ENCODE data around the gene FOXK1.
"Not testable (repeated sequence)": the region's sequence is repeated elsewhere in the genome, so short reads cannot be mapped to it uniquely, and the experiment has no call there.

Gene FOXK1

DNA sequence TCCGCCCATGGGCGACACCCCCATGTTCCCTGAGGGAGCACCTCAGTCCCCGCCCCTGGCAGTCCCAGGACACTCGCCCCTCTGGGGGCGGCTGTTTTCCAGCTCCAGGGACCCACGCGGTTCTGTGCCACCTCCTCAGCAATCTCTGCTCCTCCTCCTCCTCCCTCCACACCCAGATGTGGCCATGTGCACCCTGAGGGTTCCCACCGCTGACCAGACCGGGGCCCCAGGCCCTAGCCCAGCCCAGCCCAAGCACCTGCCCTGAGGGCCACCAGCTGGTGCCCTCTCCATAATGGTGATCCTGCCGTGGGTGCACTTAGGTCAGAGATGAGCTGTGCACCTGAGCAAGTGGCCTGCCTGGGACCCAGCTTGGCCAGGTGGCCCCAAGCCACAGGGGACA is 118.4 kb downstream of the FOXK1 start:
- no peak for DNase-seq

DNA sequence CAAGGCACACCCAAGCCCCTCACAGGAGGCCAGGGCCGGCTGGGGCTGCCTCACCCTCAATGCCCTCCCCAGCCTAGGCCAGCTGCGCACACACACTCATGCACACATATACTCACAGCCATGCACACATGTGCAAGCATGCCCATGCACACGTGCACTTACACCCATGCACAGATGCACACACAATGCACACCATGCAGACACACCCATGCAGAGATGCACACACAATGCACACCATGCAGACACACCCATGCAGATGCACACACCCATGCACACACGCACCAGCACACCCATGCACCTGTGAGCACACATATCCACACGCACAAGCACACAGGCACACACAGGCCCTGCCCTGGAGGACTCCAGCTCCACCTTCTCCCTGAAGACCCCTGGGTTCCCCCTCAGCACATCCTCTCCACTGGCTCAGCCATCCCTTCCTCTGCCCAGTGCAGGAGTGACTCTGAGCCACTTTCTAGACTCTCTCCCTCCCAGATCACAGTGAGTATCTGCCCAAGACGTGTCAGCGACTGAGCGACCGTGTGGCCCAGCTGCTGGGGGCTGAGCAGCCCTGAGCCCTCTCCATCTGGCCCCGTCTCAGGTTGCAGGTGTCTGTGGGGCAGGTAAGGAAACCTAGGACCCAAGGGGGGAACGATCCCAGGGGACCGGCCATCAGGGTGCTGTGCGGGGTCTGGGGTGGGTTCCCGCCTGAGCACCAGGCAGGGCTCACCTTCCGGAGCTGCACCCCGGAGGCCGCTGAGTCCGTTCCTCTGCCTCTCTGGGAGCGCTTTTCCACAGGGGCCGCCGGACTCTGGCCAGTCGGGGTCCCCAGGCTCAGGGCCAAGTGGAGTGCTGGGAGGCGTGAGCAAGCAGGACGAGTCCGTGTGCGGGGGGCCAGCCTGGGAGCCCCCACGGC is 119.1 kb downstream of the FOXK1 start:
- no peak for DNase-seq

DNA sequence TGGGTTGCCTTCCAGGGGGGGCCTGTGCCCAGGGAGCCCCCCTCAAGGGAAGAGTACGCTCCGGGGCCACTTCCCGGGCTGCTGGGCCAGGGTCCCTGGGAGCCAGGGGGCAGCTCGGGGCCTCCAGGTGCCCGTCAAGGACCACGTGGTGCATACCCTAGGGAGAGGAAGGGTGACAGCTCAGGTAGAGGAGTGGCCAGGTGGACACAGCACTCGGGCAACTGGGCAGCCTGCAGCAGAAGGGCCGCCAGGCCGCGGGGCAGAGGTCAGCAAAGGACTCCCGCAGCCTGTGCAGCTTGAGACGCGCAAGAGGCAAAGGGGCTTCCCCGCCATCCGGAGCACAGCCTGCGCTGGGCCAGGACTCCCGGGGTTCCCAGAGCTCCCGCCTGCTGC is 119.7 kb downstream of the FOXK1 start:
- no peak for DNase-seq

DNA sequence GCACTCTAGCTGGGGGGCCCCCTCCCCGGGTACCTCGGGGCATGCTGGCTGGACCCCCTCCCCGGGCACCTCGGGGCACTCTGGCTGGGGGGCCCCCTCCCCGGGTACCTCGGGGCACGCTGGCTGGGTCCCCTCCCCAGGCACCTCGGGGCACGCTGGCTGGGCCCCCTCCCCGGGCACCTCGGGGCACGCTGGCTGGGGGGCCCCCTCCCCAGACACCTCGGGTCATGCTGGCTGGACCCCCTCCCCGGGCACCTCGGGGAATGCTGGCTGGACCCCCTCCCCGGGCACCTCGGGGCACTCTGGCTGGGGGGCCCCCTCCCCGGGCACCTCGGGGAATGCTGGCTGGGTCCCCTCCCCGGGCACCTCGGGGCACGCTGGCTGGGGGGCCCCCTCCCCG is 120.5 kb downstream of the FOXK1 start:
- DNase-seq: not testable (repeated sequence)

DNA sequence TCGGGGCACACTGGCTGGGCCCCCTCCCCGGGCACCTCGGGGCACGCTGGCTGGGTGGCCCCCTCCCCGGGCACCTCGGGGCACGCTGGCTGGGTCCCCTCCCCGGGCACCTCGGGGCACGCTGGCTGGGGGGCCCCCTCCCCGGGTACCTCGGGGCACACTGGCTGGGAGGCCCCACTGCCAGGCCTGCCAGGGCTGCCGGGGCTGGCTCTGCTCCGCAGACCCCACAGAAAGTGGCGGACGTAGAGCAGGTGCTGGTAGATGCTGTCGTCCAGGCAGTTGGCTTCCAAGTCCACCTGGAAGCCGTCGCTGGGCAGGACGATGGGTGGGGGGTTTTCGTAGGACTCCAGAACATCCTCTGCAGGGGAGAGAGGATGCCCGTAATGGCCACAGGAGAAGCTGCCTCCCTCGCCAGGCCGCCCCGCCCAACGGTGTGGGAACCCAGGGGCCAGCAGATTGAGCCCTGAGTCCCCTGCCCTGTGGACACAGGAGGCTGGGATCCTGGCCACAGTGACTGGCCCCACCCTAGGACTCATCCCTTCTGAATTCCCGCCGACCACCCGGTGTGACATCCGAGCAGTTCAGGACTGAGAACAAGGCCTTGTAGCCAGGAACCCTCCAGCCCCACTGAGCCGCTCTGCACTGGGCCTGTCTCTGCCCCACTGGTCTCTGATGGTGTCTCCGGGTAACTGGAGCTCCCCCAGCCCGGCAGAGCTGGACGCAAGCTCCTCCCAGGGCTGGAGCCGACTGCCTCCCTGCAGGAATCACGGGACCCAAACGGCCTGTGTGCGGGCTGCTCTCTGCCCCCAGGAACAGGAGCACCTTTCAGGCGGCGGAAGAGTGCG is 121.5 kb downstream of the FOXK1 start:
- DNase-seq: no peak

DNA sequence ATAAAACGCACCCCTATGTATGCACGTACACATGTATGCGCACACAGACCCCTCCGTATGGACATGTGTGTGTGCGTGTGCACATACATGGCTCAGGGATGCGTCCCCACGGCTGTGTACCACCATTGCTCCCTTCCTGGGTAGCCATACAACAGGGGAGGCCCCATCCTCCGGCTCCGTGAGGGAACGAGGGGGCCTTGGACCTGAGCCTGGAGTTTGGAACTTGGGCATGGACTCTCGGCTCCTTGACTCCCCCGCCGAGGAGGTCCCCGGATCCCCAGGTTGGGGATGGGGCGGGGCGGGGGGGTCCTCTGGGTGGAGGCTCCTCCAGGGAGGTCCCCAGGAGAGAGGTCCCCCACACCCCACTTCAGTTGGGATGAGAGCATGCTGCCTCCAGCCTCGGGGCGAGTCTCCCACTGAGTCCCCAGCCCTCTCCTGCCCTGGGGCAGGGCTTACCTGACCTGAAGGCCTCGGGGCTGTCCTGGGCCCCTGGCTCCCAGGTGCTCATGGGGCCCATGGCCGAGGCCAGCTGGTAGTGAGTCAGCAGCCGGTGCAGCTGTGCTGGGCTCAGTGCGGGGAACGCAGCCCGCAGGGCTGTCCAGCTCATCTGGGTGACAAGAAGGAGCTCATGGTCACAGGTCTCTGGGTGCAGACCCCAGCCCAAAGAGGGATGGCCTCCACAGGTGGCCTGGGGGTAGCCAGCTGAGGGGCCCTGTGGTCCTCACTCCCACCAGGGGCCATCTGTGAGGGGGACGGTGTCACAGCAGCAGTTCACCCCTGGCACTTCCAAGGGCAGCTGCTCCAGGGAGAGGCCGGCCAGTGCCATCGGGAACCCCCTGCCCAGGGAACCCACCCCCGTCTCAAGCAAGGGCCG is 123.3 kb downstream of the FOXK1 start:
- DNase-seq: no peak

DNA sequence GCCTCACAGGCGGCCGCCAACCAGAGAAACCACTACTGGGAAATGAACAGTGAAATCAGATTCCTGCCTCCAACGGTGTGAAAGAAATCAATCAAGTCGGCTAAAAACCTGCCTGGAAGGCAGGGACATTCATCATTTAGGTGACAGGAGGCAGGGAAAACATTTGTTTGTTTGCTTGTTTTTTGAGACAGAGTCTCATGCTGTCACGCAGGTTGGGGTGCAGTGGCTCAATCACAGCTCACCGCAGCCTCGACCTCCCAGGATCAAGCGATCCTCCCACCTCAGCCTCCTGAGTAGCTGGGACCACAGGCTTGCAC is 123.8 kb downstream of the FOXK1 start:
- no peak for DNase-seq

DNA sequence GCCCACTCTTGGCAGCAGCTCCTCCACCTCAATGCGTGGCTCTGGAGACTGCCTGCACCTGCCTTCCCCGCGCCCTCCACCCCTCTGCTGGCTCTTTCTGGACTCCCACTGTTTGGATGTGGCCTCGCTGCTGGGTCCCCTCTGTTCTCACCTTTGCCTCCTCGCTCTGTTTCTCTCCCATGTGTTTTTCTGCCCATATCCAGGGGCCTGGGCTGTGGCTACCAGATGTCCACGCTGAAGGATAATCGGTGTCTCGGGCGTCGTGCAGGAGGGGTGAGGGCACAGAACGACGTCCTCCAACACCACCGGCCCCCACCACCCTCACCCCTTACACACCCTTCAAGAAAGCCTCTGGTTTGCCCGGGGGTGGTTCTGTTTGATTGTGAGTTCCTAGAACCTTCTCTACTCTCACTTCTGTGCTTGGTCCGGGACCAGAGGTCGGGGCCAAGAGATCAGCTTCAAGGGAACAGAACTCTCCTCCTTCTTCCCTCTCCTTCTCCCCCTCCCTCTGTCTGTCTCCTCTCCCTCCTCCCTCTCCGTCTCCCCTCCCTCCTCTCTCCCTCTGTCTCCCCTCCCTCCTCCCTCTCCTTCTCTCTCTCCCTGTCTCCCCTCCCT is 125.0 kb downstream of the FOXK1 start:
- DNase-seq: no peak

DNA sequence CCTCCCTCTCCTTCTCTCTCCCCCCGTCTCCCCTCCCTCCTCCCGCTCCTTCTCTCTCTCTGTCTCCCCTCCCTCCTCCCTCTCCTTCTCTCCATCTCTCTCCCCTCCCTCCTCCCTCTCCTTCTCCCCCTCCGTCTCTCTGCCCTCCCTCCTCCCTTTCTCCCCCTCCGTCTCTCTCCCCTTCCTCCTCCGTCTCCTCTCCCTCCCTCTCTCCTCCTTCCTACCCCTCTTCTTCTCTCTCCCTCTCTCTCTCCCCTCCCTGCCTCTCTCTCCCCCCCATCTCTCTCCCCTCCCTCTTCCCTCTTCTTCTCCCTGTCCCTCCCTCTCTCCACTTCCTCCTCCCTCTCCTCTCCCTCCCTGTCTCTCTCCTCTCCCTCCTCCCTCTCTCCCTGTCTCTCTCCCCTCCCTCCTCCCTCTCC is 125.5 kb downstream of the FOXK1 start:
- DNase-seq: no peak

DNA sequence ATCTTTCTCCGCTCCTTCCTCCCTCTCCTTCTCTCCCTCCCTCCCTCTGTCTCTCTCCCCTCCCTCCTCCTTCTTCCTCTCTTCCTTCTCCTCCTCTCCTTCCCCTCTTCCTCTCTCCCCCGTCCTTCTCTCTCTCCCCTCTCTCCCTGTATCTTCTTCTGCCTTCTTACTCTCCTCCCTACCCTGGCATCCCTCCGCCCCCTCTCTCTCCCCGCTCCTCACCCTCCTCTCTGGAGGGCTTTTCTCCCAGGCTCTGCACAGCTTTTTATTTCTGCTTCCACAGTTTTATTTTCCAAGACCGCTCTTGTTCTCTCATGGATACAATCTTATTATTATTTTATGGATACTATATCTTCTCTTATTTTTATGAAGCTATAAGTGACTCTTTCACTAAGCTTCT is 125.9 kb downstream of the FOXK1 start:
- no peak for DNase-seq

DNA sequence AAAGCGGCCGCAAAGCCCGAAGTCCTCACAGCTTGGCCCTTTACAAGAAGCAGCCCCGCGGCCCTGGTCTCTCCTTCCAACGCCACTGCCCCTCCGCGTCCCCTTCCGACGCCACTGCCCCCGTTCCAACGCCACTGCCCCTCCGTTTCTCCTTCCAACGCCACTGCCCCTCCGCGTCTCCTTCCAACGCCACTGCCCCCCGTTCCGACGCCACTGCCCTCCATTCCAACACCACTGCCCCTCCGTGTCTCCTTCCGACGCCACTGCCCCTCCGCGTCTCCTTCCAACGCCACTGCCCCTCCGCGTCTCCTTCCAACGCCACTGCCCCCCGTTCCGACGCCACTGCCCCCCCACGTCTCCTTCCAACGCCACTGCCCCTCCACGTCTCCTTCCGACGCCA is 126.5 kb downstream of the FOXK1 start:
- no peak for DNase-seq

DNA sequence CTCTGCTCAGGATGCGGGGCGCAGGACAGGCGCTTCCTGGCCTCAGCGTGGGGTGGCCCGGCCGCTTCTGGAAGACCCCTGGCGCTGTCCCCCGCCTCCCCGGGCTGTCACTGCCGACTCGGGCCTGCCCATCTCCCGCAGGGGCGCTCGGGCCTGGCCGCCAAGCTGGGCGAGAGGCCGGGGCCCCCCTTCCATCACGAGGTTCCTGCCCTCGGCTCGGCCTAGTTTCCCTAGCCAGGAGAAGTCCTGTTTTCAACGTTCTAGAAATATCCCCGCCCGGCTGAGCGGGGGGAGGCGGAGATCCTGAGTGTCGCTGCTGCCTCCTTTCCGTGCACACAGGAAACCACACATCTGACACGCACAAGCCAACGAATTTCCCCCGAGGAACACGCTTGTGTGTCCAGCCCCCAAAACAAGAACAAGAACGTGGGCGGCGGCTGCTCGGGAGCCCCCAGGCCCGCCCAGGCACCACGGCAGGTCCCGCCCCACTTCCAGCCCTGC is 127.0 kb downstream of the FOXK1 start:
- no peak for DNase-seq

DNA sequence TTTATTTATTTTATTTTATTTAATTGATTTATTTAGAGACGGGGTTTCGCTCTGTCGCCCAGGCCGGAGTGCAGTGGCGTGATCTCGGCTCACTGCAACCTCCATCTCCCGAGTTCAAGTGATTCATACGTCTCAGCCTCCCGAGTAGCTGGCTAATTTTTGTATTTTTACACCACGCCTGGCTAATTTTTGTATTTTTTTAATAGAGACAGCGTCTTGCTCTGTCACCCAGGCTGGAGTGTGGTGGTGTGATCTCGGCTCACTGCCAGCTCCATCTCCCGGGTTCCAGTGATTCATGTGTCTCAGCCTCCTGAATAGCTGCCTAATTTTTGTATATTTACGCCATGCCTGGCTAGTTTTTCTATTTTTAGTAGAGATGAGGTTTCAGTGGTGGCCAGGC is 127.6 kb downstream of the FOXK1 start:
- DNase-seq: no peak

DNA sequence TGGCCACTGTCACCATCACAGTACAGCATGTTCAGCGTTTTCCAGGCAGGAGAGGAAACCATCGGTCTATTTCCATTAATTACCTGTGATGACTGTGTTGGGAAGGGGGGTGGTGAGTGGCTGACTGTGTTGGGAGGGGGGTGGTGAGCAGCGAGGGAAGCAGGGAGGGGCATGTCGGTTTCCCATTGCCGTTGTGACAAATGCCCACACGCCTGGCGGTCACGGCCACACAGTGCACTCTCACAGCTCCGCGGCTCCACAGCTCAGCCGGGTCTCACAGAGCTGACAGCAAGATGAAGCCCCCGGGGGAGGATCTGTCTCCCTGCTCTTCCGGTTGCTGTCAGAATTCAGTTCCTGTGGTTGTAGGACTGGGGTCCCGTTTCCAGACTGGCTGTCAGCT is 132.3 kb downstream of the FOXK1 start:
- no peak for DNase-seq

DNA sequence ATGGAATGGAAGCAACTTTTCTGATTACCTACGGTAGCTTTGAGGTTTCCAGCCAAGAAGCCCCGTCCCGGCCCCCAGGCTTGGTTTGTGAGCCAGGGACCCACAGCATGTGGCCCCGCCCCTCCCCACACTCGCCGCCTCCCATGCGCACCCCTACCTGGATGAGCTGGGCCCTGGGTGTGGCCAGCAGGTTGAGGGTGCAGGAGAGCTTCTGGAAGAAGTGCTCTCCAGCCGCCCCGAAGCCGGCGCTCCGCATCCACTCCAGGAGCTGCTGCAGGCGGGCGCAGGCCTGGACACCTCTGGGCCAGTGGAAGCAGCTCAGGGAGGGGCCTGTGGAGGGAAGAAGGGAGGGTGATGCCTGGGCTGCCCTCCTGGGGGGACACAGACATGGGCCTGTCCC is 133.0 kb downstream of the FOXK1 start:
- DNase-seq: no peak

DNA sequence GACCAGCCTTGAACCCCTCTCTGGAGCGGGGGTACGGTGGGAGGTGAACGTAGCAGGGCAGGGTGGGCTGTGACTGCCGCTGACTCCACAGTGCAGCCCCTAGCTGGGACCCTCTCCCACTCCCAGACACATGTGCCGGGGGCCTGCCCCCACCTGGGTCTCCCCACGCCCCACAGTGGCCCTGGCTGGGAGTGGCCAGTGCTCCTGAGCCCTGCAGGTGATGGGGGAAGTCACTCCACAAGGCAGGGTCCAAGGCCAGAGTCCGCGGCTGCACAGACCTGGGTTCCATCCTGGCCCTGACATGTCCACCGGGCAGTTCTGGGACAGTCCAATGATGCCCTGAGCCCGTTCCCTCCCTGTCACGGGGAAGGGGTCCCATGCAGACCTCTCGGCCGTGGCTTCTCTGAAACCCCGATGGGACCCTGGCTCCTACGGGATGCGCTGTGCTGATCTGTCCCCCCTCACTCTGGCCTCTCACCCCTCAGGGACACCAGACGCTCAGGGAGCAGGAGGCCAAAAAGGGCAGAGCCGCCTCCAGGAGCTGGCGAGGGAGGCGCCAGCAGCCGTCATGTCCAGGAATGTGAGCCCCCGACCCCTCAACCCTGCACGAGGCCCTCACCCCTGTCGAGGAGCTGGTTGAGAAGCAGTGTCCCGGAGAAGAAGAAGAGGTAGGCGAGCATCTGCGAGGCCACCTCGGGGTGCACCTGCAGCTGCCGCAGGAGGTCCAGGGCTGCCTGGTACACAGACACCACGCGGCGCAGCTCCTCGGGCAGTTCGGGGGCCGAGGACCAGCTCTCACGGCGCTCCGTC is 133.7 kb downstream of the FOXK1 start:
- no peak for DNase-seq

DNA sequence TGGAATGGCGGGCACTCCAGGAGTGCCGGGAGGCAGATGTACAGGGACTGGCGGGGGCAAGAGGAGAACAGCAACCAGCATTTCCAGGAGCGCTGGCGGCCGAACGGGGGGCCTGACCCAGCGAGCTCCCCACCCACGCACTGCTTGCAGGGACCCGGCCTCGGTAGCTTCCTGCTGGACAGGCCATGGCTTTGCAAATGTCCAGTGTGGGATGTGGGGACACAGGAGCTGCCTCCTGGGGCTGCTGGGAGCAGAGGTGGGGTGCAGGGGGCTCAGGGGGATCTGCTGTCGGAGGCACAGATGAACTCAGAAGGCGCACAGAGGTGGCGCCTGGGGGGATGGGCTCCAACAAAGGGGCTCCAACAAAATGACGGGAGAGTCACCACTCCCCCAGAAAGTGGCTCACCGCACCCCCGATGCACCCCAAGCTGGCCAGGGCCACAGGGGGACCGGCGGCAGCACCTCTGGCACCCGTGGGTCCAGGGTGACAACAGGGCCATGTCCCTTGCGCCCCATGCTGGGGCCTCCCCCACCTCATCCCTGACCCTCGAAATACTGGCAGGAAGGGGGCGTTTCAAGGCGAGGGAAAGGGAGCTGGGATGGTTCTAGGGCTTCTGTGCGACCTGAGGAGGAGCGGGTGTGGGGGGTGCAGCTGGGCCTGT is 134.5 kb downstream of the FOXK1 start:
- no peak for DNase-seq

DNA sequence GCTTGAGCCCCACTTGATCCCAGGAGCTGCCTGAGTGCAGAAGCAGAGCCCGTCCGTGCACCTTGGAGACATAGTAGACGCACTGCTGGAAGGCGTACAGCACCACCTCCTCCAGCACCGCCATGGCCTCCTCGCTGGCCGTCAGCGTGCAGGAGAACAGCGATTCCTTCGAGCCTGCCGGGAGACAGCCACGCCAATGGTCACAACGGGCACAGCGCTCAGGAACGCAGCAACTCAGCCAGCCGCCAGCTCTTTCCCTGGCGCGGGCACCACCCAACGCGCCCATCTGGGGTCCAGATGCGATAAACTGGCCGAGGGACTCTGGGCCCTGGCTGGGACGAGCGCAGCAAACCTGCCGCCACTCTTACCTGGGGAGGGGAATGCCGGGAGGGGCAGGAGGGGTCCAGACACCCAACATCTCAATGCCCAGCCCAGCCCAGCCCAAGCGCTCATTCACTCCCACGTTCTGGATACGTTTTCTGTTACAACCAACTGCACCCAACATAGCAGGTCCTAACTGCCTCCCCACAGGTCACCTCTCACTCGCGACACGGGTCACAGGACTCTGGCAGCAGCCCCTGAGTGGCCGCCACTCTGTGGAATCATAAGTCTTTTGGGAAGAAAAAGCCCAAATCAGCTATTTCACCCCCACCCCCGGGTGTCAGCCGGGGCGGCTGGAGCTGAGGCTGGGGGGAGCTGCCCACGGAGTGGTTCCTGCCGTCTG is 135.2 kb downstream of the FOXK1 start:
- no peak for DNase-seq

DNA sequence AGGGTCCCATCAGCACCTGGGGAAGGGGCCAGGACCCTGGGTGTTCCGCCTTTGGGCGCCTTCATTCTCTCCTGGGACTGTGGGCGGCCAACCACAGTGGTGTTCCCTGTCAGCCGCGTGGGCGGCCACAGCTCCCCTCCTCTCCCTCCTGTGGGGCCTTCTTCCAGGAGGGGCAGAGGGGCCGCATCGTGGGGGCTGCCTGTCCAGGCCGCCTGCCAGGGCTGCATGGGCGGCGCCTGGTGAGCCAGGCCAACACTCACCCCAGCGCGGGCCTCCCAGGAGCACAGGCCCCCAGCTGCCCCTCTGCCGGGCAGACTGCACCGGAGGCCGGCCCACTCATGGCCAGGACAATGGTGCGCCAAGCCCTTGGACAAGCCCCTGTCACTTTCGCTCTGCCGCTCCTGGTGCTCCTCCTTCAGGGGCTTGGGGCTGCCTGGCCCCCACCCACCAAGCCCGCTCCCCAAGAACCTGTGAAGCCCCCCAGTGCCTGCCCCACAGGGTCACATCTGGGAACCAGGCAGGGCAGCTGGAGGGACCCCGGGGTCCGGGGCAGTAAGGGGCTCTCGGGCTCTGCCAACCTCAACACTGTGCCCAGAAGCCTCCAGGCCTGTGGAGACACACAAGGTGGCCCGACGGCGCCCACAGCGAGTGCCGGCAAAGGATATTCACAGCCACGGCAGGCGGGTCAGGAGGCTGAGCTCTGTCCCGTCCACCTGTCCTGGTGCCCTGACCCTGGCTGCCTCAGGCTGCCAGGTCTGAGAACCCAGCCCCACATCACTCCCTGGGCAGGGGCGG is 136.1 kb downstream of the FOXK1 start:
- DNase-seq: no peak

All from right kidney (tissue), 1 donor.